ENCODE measurements around the gene SRRM5. TPM values are rescaled to one million over a fixed set of nuclear protein-coding genes. Genes with fewer than 3 reads are reported as not detected.
"Not testable (repeated sequence)": the region's sequence is repeated elsewhere in the genome, so short reads cannot be mapped to it uniquely, and the experiment has no call there.

SRRM5 gene
- total RNA-seq, 5 donors from 2014 or later (not counting 1 experiment from before 2014, with no cell fraction given), result 0.55 to 1.6 (median 1.2) TPM

DNA sequence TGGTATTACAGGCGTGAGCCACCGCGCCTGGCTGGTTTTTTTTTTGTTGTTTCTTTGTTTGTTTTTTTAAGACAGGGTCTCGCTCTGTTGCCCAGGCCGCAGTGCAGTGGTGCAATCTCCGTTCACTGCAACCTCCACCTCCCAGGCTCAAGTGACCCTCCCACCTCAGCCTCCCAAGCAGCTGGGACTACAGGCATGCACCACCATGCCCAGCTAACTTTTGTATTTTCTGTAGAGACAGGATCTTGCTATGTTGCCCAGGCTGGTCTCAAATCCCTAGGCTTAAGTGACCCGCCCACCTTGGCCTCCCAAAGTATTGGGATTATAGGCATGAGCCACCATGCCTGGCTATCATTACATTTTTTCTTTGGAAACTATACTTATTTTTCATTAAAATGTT lies 38.4 kb downstream of the SRRM5 start:
- H3K4me1 ChIP-seq (ENCODE audit: control insufficient read depth in 1 of 2, extremely low read depth in 1 of 2, insufficient read depth in 2 of 2, low read length in 2 of 2), result not testable (repeated sequence)

DNA sequence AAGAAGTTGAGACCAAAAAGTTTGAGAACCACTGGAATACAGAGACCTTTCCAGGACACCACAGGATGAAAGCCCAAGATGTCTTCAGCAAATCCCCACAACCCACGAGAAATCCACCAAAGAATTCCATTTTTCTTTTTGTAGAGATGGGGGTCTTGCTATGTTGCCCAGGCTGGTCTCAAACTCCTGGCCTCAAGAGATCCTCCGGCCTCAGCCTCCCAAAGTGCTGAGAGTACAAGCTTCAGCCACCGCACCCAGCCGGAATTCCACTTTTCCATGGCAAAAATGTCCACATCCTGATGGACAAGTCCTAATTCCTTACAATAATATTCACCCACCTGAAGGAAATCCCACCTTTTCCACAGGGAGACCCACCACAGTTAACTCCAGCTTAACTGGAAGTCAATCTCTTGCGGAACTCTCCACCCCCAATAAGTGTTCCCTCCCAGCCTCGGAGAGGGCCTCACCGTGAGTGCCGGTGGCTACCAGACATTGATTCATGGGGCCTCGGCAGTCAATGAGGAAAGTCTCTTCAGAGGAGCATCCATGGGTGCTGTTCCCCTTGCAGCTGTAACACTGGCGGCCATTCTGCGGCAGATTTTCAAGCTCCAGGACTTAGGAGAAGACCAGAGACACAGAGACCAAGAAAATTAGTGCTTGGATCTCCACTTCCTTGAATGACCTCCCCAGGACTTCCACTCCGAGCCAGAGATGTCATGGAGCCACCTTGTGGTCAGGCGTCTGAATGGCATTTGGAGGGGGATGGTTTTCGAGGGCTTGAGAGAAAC lies 40.1 kb downstream of the SRRM5 start:
- Mint-ChIP-seq H3K4me3 (no peak overlapping the region), H3K4me1 (no peaks in the 10 kb centered on the region), H3K27ac (no peak overlapping the region), H3K27me3 (no peaks in the 10 kb centered on the region), H3K36me3 (peaks cover 41% of the 10 kb centered on the region), H3K9me3 (no peaks in the 10 kb centered on the region)
- ATAC-seq (replicated peaks in 1 of 4) (peak in 1 of 4 experiments; percentile 44), DNase-seq (peak in 13 of 35 experiments; percentile 9 to 64 (median 25))
- Histone ChIP-seq H3K4me1 (ENCODE audit: control insufficient read depth in 1 of 2, extremely low read depth in 1 of 2, insufficient read depth in 2 of 2, low read length in 2 of 2) (no peaks in the 10 kb centered on the region), H3K9me3 (no peaks in the 10 kb centered on the region), H3K4me3 (ENCODE audit: control insufficient read depth in 1 of 2, extremely low read depth in 1 of 2, low read length in 1 of 2) (no peak overlapping the region), H3K27ac (ENCODE audit: low read length) (no peak overlapping the region), H3K36me3 (ENCODE audit: control insufficient read depth in 2 of 2, extremely low read depth in 1 of 2, insufficient read depth in 1 of 2, low read length in 1 of 2) (peaks cover 12% of the 10 kb centered on the region in 2 donors), H3K27me3 (replicated peaks in 1 of 2; ENCODE audit: control insufficient read depth in 2 of 2, extremely low read depth in 1 of 2, insufficient read depth in 2 of 2, low read length in 1 of 2) (no peaks in the 10 kb centered on the region)
- ChIA-PET CTCF (interaction anchor here in 1 of 2 donors (0.6 kb wide), 1 partner anchor 20 kb away, joined by 3 read pairs; no protein-coding TSS in a partner anchor), POLR2A (no interaction called here)
- WGBS (ENCODE audit: insufficient coverage), result 86% methylated on average over 6 of the region's 14 CpGs

More for the DNA sequence above, 38.4 kb downstream of the SRRM5 start:
- H3K4me1 Mint-ChIP-seq; H3K27me3 ChIP-seq (replicated peaks in 1 of 2; ENCODE audit: control insufficient read depth in 2 of 2, extremely low read depth in 1 of 2, insufficient read depth in 2 of 2, low read length in 1 of 2); H3K27me3 Mint-ChIP-seq; CTCF ChIA-PET; H3K27ac Mint-ChIP-seq; ATAC-seq (replicated peaks in 1 of 4); H3K27ac ChIP-seq (ENCODE audit: low read length); H3K4me3 Mint-ChIP-seq; DNase-seq; H3K4me3 ChIP-seq (ENCODE audit: control insufficient read depth in 1 of 2, extremely low read depth in 1 of 2, low read length in 1 of 2); H3K36me3 ChIP-seq (ENCODE audit: control insufficient read depth in 2 of 2, extremely low read depth in 1 of 2, insufficient read depth in 1 of 2, low read length in 1 of 2); H3K9me3 ChIP-seq; H3K9me3 Mint-ChIP-seq: not testable (repeated sequence)
- peaks cover 37% of the 10 kb centered on the region for H3K36me3 Mint-ChIP-seq
- POLR2A ChIA-PET, result interaction anchor here in 1 of 2 donors (0.6 kb wide), 1 partner anchor 130 kb away, joined by 3 read pairs; no protein-coding TSS in a partner anchor
- WGBS (ENCODE audit: insufficient coverage), result no CpG with 5 or more reads among the region's 7 CpGs

DNA sequence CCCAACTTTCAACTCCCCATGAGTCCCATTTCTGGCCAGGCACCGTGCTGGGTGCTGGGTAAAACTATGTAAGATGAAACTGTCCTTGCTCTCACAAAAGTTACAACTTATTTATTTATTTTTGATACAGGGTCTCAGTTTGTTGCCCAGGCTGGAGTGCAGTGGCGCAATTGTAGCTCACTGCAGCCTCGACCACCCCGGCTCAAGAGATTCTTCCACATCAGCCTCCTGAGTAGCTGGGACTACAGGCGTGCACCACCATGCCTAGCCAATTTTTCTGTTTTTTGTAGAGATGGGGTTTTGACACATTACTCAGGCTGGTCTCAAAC lies 40.6 kb downstream of the SRRM5 start:
- H3K27ac Mint-ChIP-seq, result no peak overlapping the region
- H3K4me1 Mint-ChIP-seq, result no peaks in the 10 kb centered on the region
- POLR2A ChIA-PET, result no interaction called here
- Histone ChIP-seq H3K27ac (ENCODE audit: low read length) (no peak overlapping the region), H3K4me3 (ENCODE audit: control insufficient read depth in 1 of 2, extremely low read depth in 1 of 2, low read length in 1 of 2) (no peak overlapping the region), H3K27me3 (replicated peaks in 1 of 2; ENCODE audit: control insufficient read depth in 2 of 2, extremely low read depth in 1 of 2, insufficient read depth in 2 of 2, low read length in 1 of 2) (no peaks in the 10 kb centered on the region), H3K36me3 (ENCODE audit: control insufficient read depth in 2 of 2, extremely low read depth in 1 of 2, insufficient read depth in 1 of 2, low read length in 1 of 2) (peaks cover 12% of the 10 kb centered on the region in 2 donors), H3K4me1 (ENCODE audit: control insufficient read depth in 1 of 2, extremely low read depth in 1 of 2, insufficient read depth in 2 of 2, low read length in 2 of 2) (no peaks in the 10 kb centered on the region), H3K9me3 (no peaks in the 10 kb centered on the region)
- CTCF ChIA-PET, result no interaction called here
- H3K27me3 Mint-ChIP-seq, result no peaks in the 10 kb centered on the region
- no CpG with 5 or more reads among the region's 5 CpGs for WGBS (ENCODE audit: insufficient coverage)
- no peak for DNase-seq
- H3K4me3 Mint-ChIP-seq, result no peak overlapping the region
- no peak for ATAC-seq (replicated peaks in 1 of 4)
- H3K9me3 Mint-ChIP-seq, result no peaks in the 10 kb centered on the region
- peaks cover 43% of the 10 kb centered on the region for H3K36me3 Mint-ChIP-seq

DNA sequence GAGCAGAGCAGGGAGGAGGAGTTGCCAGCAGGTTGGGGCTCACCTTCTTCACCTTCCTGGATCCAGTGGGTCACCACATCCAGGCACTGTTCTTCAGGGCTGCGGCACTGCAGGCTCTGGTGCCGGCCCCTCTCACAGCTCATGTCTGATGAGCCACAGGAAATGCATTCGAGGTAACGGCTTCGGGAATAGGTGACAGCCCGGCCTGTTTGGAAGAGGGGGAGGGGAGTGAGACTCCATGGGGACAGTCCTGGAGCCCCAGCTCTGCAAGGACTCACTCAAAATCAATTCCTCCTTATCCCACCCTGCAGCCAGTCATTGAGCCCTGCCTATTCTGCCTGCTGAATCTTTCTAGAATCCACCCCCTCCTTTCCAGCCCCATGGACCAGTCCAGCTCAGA lies 44.5 kb downstream of the SRRM5 start:
- Mint-ChIP-seq H3K36me3 (peaks cover 52% of the 10 kb centered on the region), H3K9me3 (peaks cover 0 to 11% (median 7%) of the 10 kb centered on the region in 3 donors), H3K27me3 (no peaks in the 10 kb centered on the region), H3K27ac (no peak overlapping the region), H3K4me3 (no peak overlapping the region), H3K4me1 (no peaks in the 10 kb centered on the region)
- WGBS (ENCODE audit: insufficient coverage), result no CpG with 5 or more reads among the region's 6 CpGs
- no peak overlapping the region for H3K27ac ChIP-seq (ENCODE audit: low read length)
- ChIA-PET POLR2A (no interaction called here), CTCF (no interaction called here)
- DNase-seq (no peak), ATAC-seq (replicated peaks in 1 of 4) (no peak)
- H3K4me1 ChIP-seq (ENCODE audit: control insufficient read depth in 1 of 2, extremely low read depth in 1 of 2, insufficient read depth in 2 of 2, low read length in 2 of 2), result no peaks in the 10 kb centered on the region
- peaks cover 8 to 9% of the 10 kb centered on the region in 2 donors for H3K36me3 ChIP-seq (ENCODE audit: control insufficient read depth in 2 of 2, extremely low read depth in 1 of 2, insufficient read depth in 1 of 2, low read length in 1 of 2)
- H3K27me3 ChIP-seq (replicated peaks in 1 of 2; ENCODE audit: control insufficient read depth in 2 of 2, extremely low read depth in 1 of 2, insufficient read depth in 2 of 2, low read length in 1 of 2), result no peaks in the 10 kb centered on the region
- H3K4me3 ChIP-seq (ENCODE audit: control insufficient read depth in 1 of 2, extremely low read depth in 1 of 2, low read length in 1 of 2), result no peak overlapping the region
- no peaks in the 10 kb centered on the region for H3K9me3 ChIP-seq

DNA sequence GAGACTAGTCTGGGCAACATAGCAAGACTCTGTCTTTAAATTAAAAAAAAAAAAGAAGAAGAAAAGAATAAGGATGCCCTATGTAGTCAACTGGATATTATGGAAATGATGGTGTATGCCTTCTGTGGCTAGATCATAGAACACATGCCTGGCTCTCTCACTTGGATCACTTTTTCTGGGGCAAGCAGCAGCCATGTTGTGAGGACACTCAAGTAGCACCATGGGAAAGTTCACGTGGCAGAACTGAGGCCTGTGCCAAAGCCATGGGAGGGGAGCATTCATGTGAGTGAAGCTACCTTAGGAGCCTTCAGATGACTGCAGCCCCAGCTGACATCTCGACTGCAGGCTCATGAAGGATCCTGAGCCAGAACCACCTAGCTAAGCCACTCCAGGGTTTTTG lies 46.1 kb downstream of the SRRM5 start:
- Histone ChIP-seq H3K27ac (ENCODE audit: low read length) (no peak overlapping the region), H3K27me3 (replicated peaks in 1 of 2; ENCODE audit: control insufficient read depth in 2 of 2, extremely low read depth in 1 of 2, insufficient read depth in 2 of 2, low read length in 1 of 2) (no peaks in the 10 kb centered on the region), H3K4me1 (ENCODE audit: control insufficient read depth in 1 of 2, extremely low read depth in 1 of 2, insufficient read depth in 2 of 2, low read length in 2 of 2) (no peaks in the 10 kb centered on the region), H3K36me3 (ENCODE audit: control insufficient read depth in 2 of 2, extremely low read depth in 1 of 2, insufficient read depth in 1 of 2, low read length in 1 of 2) (peaks cover 6 to 8% of the 10 kb centered on the region in 2 donors), H3K4me3 (ENCODE audit: control insufficient read depth in 1 of 2, extremely low read depth in 1 of 2, low read length in 1 of 2) (no peak overlapping the region), H3K9me3 (no peaks in the 10 kb centered on the region)
- no peaks in the 10 kb centered on the region for H3K27me3 Mint-ChIP-seq
- peaks cover 0 to 2% (median 0%) of the 10 kb centered on the region in 3 donors for H3K4me1 Mint-ChIP-seq
- no peak overlapping the region for H3K27ac Mint-ChIP-seq
- H3K9me3 Mint-ChIP-seq, result peaks cover 0 to 11% (median 7%) of the 10 kb centered on the region in 3 donors
- H3K36me3 Mint-ChIP-seq, result peaks cover 53% of the 10 kb centered on the region
- ChIA-PET CTCF (no interaction called here), POLR2A (no interaction called here)
- 100% methylated on average over 1 of the region's 2 CpGs for WGBS (ENCODE audit: insufficient coverage)
- DNase-seq (no peak), ATAC-seq (replicated peaks in 1 of 4) (no peak)
- no peak overlapping the region for H3K4me3 Mint-ChIP-seq

DNA sequence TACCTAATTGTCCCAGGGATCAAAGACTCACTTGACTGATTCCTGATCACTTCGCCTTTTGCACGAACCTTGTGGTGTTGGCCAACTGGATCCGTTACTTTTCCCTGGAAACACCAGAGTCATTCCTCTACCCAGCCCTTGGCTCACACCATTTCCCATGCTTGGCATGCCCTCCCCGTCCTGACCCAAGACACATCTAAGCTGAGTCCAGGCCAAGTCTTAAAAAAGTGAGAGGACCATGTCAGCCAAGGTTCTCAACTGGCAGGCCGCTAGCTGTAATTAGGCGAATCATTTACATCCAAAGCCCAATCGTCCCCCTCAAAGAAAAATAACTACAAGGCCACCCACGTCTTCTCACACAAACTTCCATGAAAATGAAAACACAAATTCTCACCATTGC lies 46.6 kb downstream of the SRRM5 start:
- Mint-ChIP-seq H3K27me3 (no peaks in the 10 kb centered on the region), H3K4me3 (no peak overlapping the region), H3K9me3 (peaks cover 0 to 11% (median 7%) of the 10 kb centered on the region in 3 donors), H3K4me1 (peaks cover 0 to 5% (median 2%) of the 10 kb centered on the region in 3 donors), H3K27ac (no peak overlapping the region), H3K36me3 (peaks cover 50% of the 10 kb centered on the region)
- no peak overlapping the region for H3K4me3 ChIP-seq (ENCODE audit: control insufficient read depth in 1 of 2, extremely low read depth in 1 of 2, low read length in 1 of 2)
- no peaks in the 10 kb centered on the region for H3K9me3 ChIP-seq
- H3K27ac ChIP-seq (ENCODE audit: low read length), result no peak overlapping the region
- POLR2A ChIA-PET, result no interaction called here
- no peak for DNase-seq
- CTCF ChIA-PET, result interaction anchor here in 1 of 2 donors (2.0 kb wide), 1 partner anchor 10 kb away, joined by 6 read pairs; no protein-coding TSS in a partner anchor
- ATAC-seq (replicated peaks in 1 of 4), result no peak
- peaks cover 6 to 8% of the 10 kb centered on the region in 2 donors for H3K36me3 ChIP-seq (ENCODE audit: control insufficient read depth in 2 of 2, extremely low read depth in 1 of 2, insufficient read depth in 1 of 2, low read length in 1 of 2)
- no peaks in the 10 kb centered on the region for H3K27me3 ChIP-seq (replicated peaks in 1 of 2; ENCODE audit: control insufficient read depth in 2 of 2, extremely low read depth in 1 of 2, insufficient read depth in 2 of 2, low read length in 1 of 2)
- WGBS (ENCODE audit: insufficient coverage), result 95% methylated on average over 8 of the region's 8 CpGs
- peaks cover 0 to 3% of the 10 kb centered on the region in 2 experiments for H3K4me1 ChIP-seq (ENCODE audit: control insufficient read depth in 1 of 2, extremely low read depth in 1 of 2, insufficient read depth in 2 of 2, low read length in 2 of 2)
